Measurements from ENCODE around the gene HTR6. TPM values are rescaled to one million over a fixed set of nuclear protein-coding genes. Genes with fewer than 3 reads are reported as not detected.

The HTR6 gene
- total RNA-seq, 1 donor from 2014 or later, result not detected

- peak overlapping the region; percentile 64 for H3K4me3 ChIP-seq (ENCODE audit: low read depth, low read length)
- DNase-seq (ENCODE audit: low read depth), result no peak
- H3K27me3 ChIP-seq (ENCODE audit: control insufficient read depth, insufficient read depth, low read length), result no peaks in the 10 kb centered on the region
- no peak for TF ChIP-seq CTCF (IDR thresholded peaks at IDR 0.05; ENCODE audit: insufficient read depth, low read length, poor library complexity, severe bottlenecking)
- no peaks in the 10 kb centered on the region for H3K36me3 ChIP-seq (ENCODE audit: control insufficient read depth, insufficient read depth, low read length)
Observed at GRCh38 chr1:19644681-19645410, 19.8 kb upstream of the HTR6 start.

- Histone ChIP-seq H3K27me3 (ENCODE audit: control insufficient read depth, insufficient read depth, low read length) (no peaks in the 10 kb centered on the region), H3K4me3 (ENCODE audit: low read depth, low read length) (peak overlapping the region; percentile 64), H3K36me3 (ENCODE audit: control insufficient read depth, insufficient read depth, low read length) (no peaks in the 10 kb centered on the region)
- no peak for DNase-seq (ENCODE audit: low read depth)
- no peak for TF ChIP-seq CTCF (IDR thresholded peaks at IDR 0.05; ENCODE audit: insufficient read depth, low read length, poor library complexity, severe bottlenecking)
Observed at GRCh38 chr1:19645411-19646251, 19.0 kb upstream of the HTR6 start.

GRCh38 chr1:19646377-19647319 is 18.0 kb upstream of the HTR6 start:
- Histone ChIP-seq H3K36me3 (ENCODE audit: control insufficient read depth, insufficient read depth, low read length) (no peaks in the 10 kb centered on the region), H3K4me3 (ENCODE audit: low read depth, low read length) (no peak overlapping the region), H3K27me3 (ENCODE audit: control insufficient read depth, insufficient read depth, low read length) (no peaks in the 10 kb centered on the region)
- TF ChIP-seq CTCF (IDR thresholded peaks at IDR 0.05; ENCODE audit: insufficient read depth, low read length, poor library complexity, severe bottlenecking), result no peak
- no peak for DNase-seq (ENCODE audit: low read depth)

GRCh38 chr1:19647643-19648042 is 17.0 kb upstream of the HTR6 start:
- Histone ChIP-seq H3K4me3 (ENCODE audit: low read depth, low read length) (no peak overlapping the region), H3K36me3 (ENCODE audit: control insufficient read depth, insufficient read depth, low read length) (no peaks in the 10 kb centered on the region), H3K27me3 (ENCODE audit: control insufficient read depth, insufficient read depth, low read length) (no peaks in the 10 kb centered on the region)
- DNase-seq (ENCODE audit: low read depth), result no peak
- no peak for TF ChIP-seq CTCF (IDR thresholded peaks at IDR 0.05; ENCODE audit: insufficient read depth, low read length, poor library complexity, severe bottlenecking)

GRCh38 chr1:19648239-19648638 is 16.4 kb upstream of the HTR6 start:
- no peak overlapping the region for H3K4me3 ChIP-seq (ENCODE audit: low read depth, low read length)
- no peaks in the 10 kb centered on the region for H3K36me3 ChIP-seq (ENCODE audit: control insufficient read depth, insufficient read depth, low read length)
- no peaks in the 10 kb centered on the region for H3K27me3 ChIP-seq (ENCODE audit: control insufficient read depth, insufficient read depth, low read length)
- no peak for TF ChIP-seq CTCF (IDR thresholded peaks at IDR 0.05; ENCODE audit: insufficient read depth, low read length, poor library complexity, severe bottlenecking)
- DNase-seq (ENCODE audit: low read depth), result no peak

All from kidney epithelial cell (primary cell).